SKM-1 (cell line): ENCODE data around the gene LEFTY1.

Source experiments
- DNase-seq: peaks from one replicate; lab custom pipeline; 2025; ENCODE audit not compliant: unreplicated experiment; lab: John Stamatoyannopoulos, UW

The LEFTY1 gene

GRCh38 chr1:225915538-225915991 is 26.6 kb upstream of the LEFTY1 start:
- no peak for DNase-seq

GRCh38 chr1:225914947-225915346 is 26.0 kb upstream of the LEFTY1 start:
- DNase-seq, result no peak

- DNase-seq, result no peak
Observed at GRCh38 chr1:225914391-225914790, 25.4 kb upstream of the LEFTY1 start.

DNA sequence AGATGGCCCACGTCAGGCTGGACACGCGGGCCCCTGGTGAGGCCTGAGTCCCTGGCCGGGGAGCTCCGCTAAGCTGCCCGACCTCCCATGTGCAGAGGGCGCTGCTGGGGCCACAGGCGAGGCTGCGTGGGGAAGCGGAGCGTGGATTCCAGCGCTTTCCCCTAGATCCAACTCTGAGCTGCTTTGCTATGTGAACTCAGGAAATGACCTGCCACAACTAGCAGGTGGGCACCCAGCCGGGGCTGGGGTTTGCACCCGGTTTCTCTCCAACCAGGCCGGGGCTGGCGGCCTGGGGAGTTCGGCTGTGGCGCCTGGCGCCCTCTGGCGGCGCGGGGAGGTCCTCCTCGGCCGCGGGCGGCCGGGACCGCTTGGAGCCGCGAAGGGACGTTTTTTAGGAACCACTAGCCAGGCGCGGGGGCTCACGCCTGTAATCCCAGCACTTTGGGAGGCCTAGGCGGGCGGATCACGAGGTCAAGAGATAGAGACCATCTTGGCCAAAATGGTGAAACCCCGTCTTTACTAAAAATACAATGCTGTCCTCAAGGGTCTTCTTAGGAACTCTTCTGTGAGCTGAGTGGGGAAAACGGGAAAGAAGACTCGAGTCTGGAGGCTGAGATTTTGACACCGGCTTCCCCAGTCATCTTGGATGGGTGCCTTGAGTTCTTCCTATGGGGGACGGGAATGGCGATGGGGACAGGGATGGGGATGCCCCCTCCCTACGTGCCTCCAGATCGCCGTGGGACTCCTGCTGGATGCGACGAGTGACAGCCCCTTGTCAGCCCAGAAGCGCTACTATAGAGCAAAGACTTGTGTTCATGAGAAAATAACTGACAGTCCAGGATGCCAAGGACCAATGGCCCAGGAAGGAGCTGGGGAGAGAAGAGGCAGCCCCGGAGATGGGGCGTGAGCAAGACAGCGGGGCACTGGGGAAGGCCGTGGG is 22.5 kb upstream of the LEFTY1 start:
- DNase-seq, result no peak

GRCh38 chr1:225909477-225909876 is 20.5 kb upstream of the LEFTY1 start:
- no peak for DNase-seq

DNA sequence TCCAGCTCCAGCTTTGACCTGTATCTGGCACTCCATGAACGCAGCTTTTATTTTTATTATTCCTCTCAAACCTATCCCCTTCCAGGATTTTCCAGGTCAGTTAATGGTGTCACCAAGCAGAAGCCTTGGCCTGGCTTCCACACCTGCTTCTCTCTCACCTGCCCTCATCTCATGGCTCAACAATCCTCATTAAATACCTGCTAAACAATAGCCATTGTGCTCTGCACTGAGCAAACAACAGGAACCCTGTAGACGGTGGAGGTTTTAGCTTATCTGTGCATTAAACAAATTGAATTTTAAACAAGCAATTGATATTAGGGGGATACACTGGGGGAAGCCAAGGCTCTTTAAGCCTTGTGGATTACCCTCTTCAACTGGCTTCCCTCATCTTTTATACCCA is 19.8 kb upstream of the LEFTY1 start:
- no peak for DNase-seq

GRCh38 chr1:225908013-225908640 is 19.2 kb upstream of the LEFTY1 start:
- no peak for DNase-seq

DNA sequence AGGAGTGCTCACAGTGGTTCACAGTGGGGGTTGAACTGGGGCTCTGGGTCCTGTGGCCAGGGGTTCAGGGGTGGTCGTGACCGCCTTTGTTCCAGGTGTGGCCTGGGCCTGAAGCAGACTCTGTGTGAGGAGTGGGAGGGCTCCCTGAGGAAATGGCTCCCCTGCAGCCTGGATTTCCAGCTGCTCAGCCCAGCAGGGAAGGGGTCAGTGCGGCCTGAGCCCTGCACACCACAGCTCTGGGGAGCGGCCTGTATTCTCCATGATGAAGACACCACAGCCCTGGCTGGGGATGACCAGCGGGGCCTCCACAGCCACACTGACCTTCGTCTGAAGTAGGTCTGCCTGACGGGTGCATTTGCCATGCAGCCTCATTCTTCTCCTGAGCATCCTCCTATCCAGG is 18.4 kb upstream of the LEFTY1 start:
- no peak for DNase-seq

- DNase-seq, result no peak
Observed at GRCh38 chr1:225906467-225906866, 17.5 kb upstream of the LEFTY1 start.

- DNase-seq, result no peak
Observed at GRCh38 chr1:225903623-225904022, 14.7 kb upstream of the LEFTY1 start.

DNA sequence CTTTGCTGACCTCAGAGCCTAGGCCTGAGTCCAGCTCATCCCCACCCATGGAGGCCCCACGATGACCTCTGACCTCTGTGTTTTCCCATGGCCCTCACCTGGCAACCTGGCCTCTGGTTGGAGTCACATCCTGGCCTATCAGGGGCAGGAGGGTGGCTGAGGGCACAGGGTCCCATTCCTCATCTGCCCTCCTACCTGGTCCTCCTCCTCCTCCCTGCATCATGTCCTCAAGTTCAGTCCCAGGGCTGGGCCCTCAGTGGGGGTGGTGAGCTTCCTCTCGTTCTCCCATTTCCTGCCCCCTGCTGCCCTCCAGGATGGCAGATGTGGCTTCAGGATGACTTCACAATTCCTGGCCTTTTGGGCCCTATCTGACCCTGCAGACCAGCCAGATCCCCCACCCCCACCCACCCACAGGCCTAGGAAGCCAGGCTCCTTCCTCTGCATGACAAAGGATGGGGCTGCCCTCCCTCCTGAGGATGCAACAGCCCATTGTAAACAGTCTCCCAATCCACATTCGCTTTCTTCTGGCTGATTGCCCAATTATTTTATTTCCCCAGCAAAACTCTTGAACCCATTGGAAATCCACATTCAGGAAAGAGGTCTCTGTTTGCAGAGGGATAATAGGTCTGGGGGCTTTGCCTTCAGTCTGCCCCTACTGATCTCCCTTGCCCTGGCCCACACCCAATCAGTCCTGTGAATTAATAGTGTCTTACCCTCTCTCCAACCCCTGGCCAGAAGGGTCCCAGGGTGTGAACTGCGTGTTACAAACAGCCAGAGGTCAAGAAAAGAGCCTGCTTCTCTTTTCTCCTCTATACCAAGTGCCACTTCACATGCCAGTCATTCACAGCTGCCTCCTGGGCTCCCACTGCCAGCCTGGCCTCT is 10.3 kb upstream of the LEFTY1 start:
- DNase-seq, result no peak

- no peak for DNase-seq
Observed at GRCh38 chr1:225897595-225898514, 8.9 kb upstream of the LEFTY1 start.

GRCh38 chr1:225896937-225897549 is 8.1 kb upstream of the LEFTY1 start:
- no peak for DNase-seq

GRCh38 chr1:225896494-225896893 is 7.5 kb upstream of the LEFTY1 start:
- DNase-seq, result no peak

DNA sequence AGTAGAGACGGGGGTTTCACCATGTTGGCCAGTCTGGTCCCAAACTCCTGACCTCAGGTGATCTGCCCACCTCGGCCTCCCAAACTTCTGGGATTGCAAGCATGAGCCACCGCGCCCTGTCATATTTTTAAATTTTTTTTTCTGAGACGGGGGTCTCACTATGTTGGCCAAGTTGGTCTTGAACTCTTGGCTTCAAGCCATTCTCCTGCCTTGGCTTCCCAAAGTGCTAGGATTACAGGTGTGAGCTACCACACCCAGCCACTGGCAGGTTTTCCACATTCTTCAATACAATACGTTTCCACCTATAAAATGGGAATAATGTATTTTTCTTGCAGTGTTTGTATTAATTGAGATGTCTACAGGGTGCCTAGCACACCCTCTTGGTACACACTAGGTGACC is 3.4 kb upstream of the LEFTY1 start:
- no peak for DNase-seq

DNA sequence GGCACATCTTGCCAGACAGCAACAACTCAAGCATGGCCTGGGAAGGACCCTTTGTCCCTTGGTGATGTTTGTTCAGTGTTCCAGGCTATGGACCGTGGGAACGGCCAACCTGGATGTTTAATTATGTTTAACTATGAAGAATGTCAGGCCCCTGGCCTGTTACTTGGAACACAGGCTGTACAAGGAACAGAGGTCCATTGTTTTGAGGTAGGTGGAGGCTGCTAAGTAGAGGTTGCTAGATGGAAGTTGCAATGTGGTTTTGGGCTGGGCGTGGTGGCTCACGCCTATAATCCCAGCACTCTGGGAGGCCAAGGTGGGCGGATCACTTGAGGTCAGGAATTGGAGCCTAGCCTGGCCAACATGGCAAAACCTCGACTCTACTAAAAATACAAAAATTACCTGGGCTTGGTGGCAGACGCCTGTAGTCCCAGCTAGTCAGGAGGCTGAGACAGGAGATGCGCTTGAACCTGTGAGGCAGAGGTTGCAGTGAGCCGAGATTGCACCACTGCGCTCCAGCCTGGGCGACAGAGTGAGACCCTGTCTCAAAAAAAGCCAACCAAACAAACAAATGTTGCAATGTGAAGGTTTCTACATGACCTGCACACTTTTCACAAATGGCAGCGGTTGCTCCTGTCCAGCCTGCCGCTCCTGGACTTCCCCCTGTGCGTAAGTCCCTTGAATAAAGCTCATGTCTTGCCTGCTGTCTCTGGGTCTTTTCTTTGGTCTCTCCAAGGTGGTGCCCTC is 2.5 kb upstream of the LEFTY1 start:
- no peak for DNase-seq

DNA sequence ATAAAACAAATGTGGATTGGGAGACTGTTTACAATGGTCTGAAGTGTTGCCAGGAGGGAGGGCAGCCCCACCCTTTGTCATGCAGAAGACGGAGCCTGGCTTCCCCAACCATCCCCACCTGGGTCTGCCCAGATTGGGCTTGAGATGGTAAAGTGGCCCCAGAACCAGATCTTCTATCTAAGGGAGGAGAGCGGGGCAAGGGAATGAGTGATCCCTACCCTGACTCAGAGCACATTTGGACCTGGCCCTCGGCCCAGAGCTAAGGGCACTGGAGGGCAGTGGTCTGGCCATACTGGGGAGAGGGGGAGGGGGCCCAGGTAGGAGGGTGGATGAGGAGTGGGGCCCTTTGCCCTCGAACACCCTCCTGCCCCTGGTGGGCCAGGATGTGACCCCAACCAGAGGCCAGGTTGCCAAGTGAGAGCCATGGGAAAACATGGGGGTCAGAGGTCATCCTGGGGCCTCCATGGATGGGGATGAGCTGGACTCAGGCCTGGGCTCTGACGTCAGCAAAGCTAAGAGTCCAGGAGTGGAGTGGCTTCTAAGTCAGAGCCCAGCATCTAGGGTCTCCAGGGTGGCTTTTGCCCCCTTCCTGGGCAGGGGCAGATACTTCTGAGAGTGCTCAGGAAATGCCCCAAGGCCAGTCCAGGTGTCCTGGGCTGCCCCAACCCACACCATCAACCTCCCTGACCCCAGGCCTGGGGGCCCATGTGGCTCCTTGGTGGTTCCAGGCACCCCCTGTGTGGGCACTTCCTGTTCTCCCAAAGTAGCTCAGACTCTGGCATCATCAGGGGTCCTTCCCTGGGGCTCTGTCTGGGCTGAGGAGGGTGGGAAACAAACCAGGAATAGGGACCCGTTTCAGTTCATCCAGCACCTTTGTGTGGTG is 1.6 kb upstream of the LEFTY1 start:
- DNase-seq, result no peak

DNA sequence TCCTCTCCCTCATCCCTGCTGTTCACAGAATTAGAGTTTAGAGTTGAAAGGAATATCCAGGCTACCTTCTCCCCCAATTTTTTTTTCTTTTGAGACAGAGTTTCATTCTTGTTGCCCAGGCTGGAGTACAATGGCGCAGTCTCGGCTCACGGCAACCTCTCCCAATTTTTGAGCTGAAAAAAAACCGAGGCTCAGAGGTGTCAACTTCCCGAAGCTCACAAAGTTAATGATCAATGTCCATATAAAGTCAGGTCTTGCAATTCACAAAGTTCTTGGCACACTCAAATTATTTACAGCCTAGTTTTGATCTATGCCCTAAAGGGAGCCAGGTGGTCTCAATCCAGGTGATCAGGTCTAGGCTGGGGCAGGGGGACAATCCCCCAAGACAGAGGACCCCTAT is 797 bp upstream of the LEFTY1 start:
- DNase-seq, result no peak
